ENCODE measurements around the gene NCOA3.
A peak's percentile ranks its signal among the peaks of the same experiment; 100 is the strongest.

Gene NCOA3

GRCh38 chr20:47667086-47667485, 165.4 kb downstream of the NCOA3 start:
- DNase-seq (ENCODE audit: low read depth) = no peak

GRCh38 chr20:47667531-47668312, 166.0 kb downstream of the NCOA3 start:
- no peak for DNase-seq (ENCODE audit: low read depth)

- DNase-seq (ENCODE audit: low read depth) = no peak
Observed at GRCh38 chr20:47668313-47669151, 166.8 kb downstream of the NCOA3 start.

- DNase-seq (ENCODE audit: low read depth) = no peak
Observed at GRCh38 chr20:47669152-47669425, 167.4 kb downstream of the NCOA3 start.

GRCh38 chr20:47669489-47669888, 167.8 kb downstream of the NCOA3 start:
- DNase-seq (ENCODE audit: low read depth) = no peak

GRCh38 chr20:47669927-47670890, 168.5 kb downstream of the NCOA3 start:
- DNase-seq (ENCODE audit: low read depth) = no peak

GRCh38 chr20:47670913-47671312, 169.2 kb downstream of the NCOA3 start:
- no peak for DNase-seq (ENCODE audit: low read depth)

GRCh38 chr20:47672166-47672565, 170.5 kb downstream of the NCOA3 start:
- DNase-seq (ENCODE audit: low read depth) = no peak

- DNase-seq (ENCODE audit: low read depth) = no peak
Observed at GRCh38 chr20:47672886-47673670, 171.4 kb downstream of the NCOA3 start.

GRCh38 chr20:47673671-47673955, 171.9 kb downstream of the NCOA3 start:
- DNase-seq (ENCODE audit: low read depth) = no peak

- no peak for DNase-seq (ENCODE audit: low read depth)
Observed at GRCh38 chr20:47674145-47674544, 172.5 kb downstream of the NCOA3 start.

- no peak for DNase-seq (ENCODE audit: low read depth)
Observed at GRCh38 chr20:47674686-47675085, 173.0 kb downstream of the NCOA3 start.

GRCh38 chr20:47675190-47676142, 173.8 kb downstream of the NCOA3 start:
- no peak for DNase-seq (ENCODE audit: low read depth)

GRCh38 chr20:47676219-47676721, 174.6 kb downstream of the NCOA3 start:
- DNase-seq (ENCODE audit: low read depth) = no peak

GRCh38 chr20:47676912-47677634, 175.4 kb downstream of the NCOA3 start:
- DNase-seq (ENCODE audit: low read depth) = no peak

GRCh38 chr20:47677635-47678453, 176.2 kb downstream of the NCOA3 start:
- DNase-seq (ENCODE audit: low read depth) = peak; percentile 32

GRCh38 chr20:47678536-47678935, 176.8 kb downstream of the NCOA3 start:
- DNase-seq (ENCODE audit: low read depth) = no peak

- DNase-seq (ENCODE audit: low read depth) = no peak
Observed at GRCh38 chr20:47679462-47679861, 177.8 kb downstream of the NCOA3 start.

Data from activated T-cell treated with anti-CD3 and anti-CD28 coated beads for 1 hour (primary cell).